Measurements from ENCODE around the gene ITPR3. TPM values are rescaled to one million over a fixed set of nuclear protein-coding genes. Genes with fewer than 3 reads are reported as not detected.

Gene ITPR3
- polyA plus RNA-seq, 1 of the 3 experiments (the other 2 are of a cell fraction) = 8.1 TPM

- ChIA-PET CTCF (interaction anchor here (0.8 to 1.5 kb wide), 4 partner anchors 11 to 51 kb away, joined by 3 to 5 read pairs (median 3); no protein-coding TSS in a partner anchor), POLR2A (no interaction called here)
- Histone ChIP-seq H3K36me3 (replicated peaks in 1 of 2; ENCODE audit: control insufficient read depth in 1 of 2, insufficient read depth in 2 of 2, low read length in 1 of 2) (no peaks in the 10 kb centered on the region), H3K9me3 (no peaks in the 10 kb centered on the region), H3F3A (replicated peaks; ENCODE audit: insufficient read depth) (no peaks in the 10 kb centered on the region), H3K9me2 (no peaks in the 10 kb centered on the region), H3K27me3 (ENCODE audit: insufficient read depth) (no peaks in the 10 kb centered on the region), H3K9ac (no peak overlapping the region), H2AFZ (ENCODE audit: low read depth) (no peak overlapping the region), H3K4me3 (ENCODE audit: low read depth in 2 of 2, low read length in 1 of 2) (no peak overlapping the region), H3K79me2 (ENCODE audit: insufficient read depth) (no peaks in the 10 kb centered on the region), H4K20me1 (ENCODE audit: insufficient read depth) (no peaks in the 10 kb centered on the region), H3K4me1 (ENCODE audit: control insufficient read depth in 1 of 2, insufficient read depth in 2 of 2, low read depth in 1 of 2, low read length in 1 of 2) (no peaks in the 10 kb centered on the region; a peak in 1 of 4 replicates), H3K27ac (ENCODE audit: low read depth in 2 of 2, low read length in 1 of 2) (no peak overlapping the region), H3K4me2 (no peak overlapping the region)
- WGBS (ENCODE audit: low lambda C conversion rate) = 50% methylated on average over 2 of the region's 15 CpGs
- DNase-seq = peak; percentile 61
- TF ChIP-seq CTCF (IDR thresholded peaks at IDR 0.05) (no peak), TAF1 (IDR thresholded peaks at IDR 0.05; ENCODE audit: borderline replicate concordance, low read depth, low read length) (no peak), CHD2 (IDR thresholded peaks at IDR 0.05; ENCODE audit: low read length, partially characterized antibody) (no peak), USF1 (IDR thresholded peaks at IDR 0.05; ENCODE audit: borderline replicate concordance, low read depth) (no peak), EP300 (IDR thresholded peaks at IDR 0.05; ENCODE audit: borderline replicate concordance in 1 of 2, low read depth in 1 of 2, low read length in 1 of 2) (no peak), TCF12 (IDR thresholded peaks at IDR 0.05) (no peak), MEF2A (IDR thresholded peaks at IDR 0.05; ENCODE audit: borderline replicate concordance, low read depth) (no peak), JUND (IDR thresholded peaks at IDR 0.05) (no peak), RFX5 (IDR thresholded peaks at IDR 0.05; ENCODE audit: low read length) (no peak), IRF3 (IDR thresholded peaks at IDR 0.05; ENCODE audit: low read depth, low read length) (no peak), FOXM1 (IDR thresholded peaks at IDR 0.05; ENCODE audit: low read depth) (no peak), RCOR1 (IDR thresholded peaks at IDR 0.05; ENCODE audit: low read length) (no peak), REST (IDR thresholded peaks at IDR 0.05; ENCODE audit: low read depth, low read length) (no peak), SIN3A (IDR thresholded peaks at IDR 0.05; ENCODE audit: borderline replicate concordance, low read depth, low read length) (no peak), SMC3 (IDR thresholded peaks at IDR 0.05; ENCODE audit: low read depth, low read length) (no peak)
Measured at GRCh38 chr6:33683051-33683571, 62.0 kb downstream of the ITPR3 start.
